HPDE6-E6E7 (cell line): ENCODE measurements around the gene KCNQ2.

Experiments
- DNase-seq: peaks from one replicate; pipeline ENCODE4 v3.0.0; 2011; ENCODE audit warnings: missing footprints; ENCODE audit errors: extremely low spot score

Gene KCNQ2

GRCh38 chr20:63454731-63455567 lies 17.5 kb downstream of the KCNQ2 start:
- DNase-seq, result no peak

- DNase-seq, result no peak
Measured at GRCh38 chr20:63452821-63453523, 19.5 kb downstream of the KCNQ2 start.

GRCh38 chr20:63452341-63452740 lies 20.1 kb downstream of the KCNQ2 start:
- no peak for DNase-seq

GRCh38 chr20:63451821-63452220 lies 20.6 kb downstream of the KCNQ2 start:
- DNase-seq, result no peak

GRCh38 chr20:63449796-63450730 lies 22.4 kb downstream of the KCNQ2 start:
- DNase-seq, result no peak

- DNase-seq, result no peak
Measured at GRCh38 chr20:63449025-63449424, 23.4 kb downstream of the KCNQ2 start.

- no peak for DNase-seq
Measured at GRCh38 chr20:63448031-63448430, 24.4 kb downstream of the KCNQ2 start.

- no peak for DNase-seq
Measured at GRCh38 chr20:63447320-63447719, 25.1 kb downstream of the KCNQ2 start.

- no peak for DNase-seq
Measured at GRCh38 chr20:63446216-63447024, 26.0 kb downstream of the KCNQ2 start.

- DNase-seq, result no peak
Measured at GRCh38 chr20:63445075-63445734, 27.2 kb downstream of the KCNQ2 start.

GRCh38 chr20:63444548-63444947 lies 27.9 kb downstream of the KCNQ2 start:
- DNase-seq, result no peak

GRCh38 chr20:63443606-63444395 lies 28.7 kb downstream of the KCNQ2 start:
- DNase-seq, result no peak

GRCh38 chr20:63442100-63442493 lies 30.4 kb downstream of the KCNQ2 start:
- DNase-seq, result peak; percentile 79

- DNase-seq, result no peak
Measured at GRCh38 chr20:63441136-63442099, 31.0 kb downstream of the KCNQ2 start.

- DNase-seq, result no peak
Measured at GRCh38 chr20:63440366-63440955, 32.0 kb downstream of the KCNQ2 start.

GRCh38 chr20:63439866-63440265 lies 32.6 kb downstream of the KCNQ2 start:
- DNase-seq, result no peak

GRCh38 chr20:63438121-63438520 lies 34.3 kb downstream of the KCNQ2 start:
- no peak for DNase-seq

- DNase-seq, result no peak
Measured at GRCh38 chr20:63435552-63435951, 36.9 kb downstream of the KCNQ2 start.
